GM12878 (cell line): Measurements from ENCODE around the gene HMGN3. TPM values are rescaled to one million over a fixed set of nuclear protein-coding genes. Genes with fewer than 3 reads are reported as not detected.

Experiments
- BACH1 ChIP-seq: fragments of 450-650 bp; IDR thresholded peaks from 2 replicates; pipeline ENCODE4 v1.6.1; 2017; ENCODE audit warnings: mild to moderate bottlenecking, borderline replicate concordance
- CTCF ChIP-seq, 3 experiments: IDR thresholded peaks in 2 of 3; conservative IDR thresholded peaks in 1 of 3; 2 replicates each; pipeline ENCODE4 v1.5.1; 2011; ENCODE audit warnings: low read depth in 3 of 3, low read length in 3 of 3, mild to moderate bottlenecking in 3 of 3, control low read depth in 2 of 3, moderate library complexity in 2 of 3, inconsistent platforms in 1 of 3, mixed read lengths in 1 of 3; ENCODE audit not compliant: control insufficient read depth in 2 of 3, insufficient read depth in 1 of 3; ENCODE audit errors: extremely low read depth in 1 of 3
- E2F4 ChIP-seq: IDR thresholded peaks from 2 replicates; pipeline ENCODE4 v1.6.1; 2012; ENCODE audit warnings: low read depth, low read length, improper control_type of control experiment
- E4F1 ChIP-seq: fragments of 450-650 bp; IDR thresholded peaks from 2 replicates; pipeline ENCODE4 v1.6.1; 2018; ENCODE audit warnings: borderline replicate concordance, mild to moderate bottlenecking; ENCODE audit not compliant: partially characterized antibody
- EED ChIP-seq: sonication (generic); IDR thresholded peaks from 2 replicates; pipeline ENCODE4 v1.6.1; 2016; ENCODE audit warnings: antibody characterized with exemption, low read depth
- FOXK2 ChIP-seq: fragments of 450-650 bp; IDR thresholded peaks from 2 replicates; pipeline ENCODE4 v1.6.1; 2017; ENCODE audit warnings: mild to moderate bottlenecking, moderate library complexity
- JUNB ChIP-seq: IDR thresholded peaks from 2 replicates; pipeline ENCODE4 v1.6.1; 2016; ENCODE audit warnings: antibody characterized with exemption, mild to moderate bottlenecking
- MLLT1 ChIP-seq: fragments of 450-650 bp; IDR thresholded peaks from 2 replicates; pipeline ENCODE4 v1.6.1; 2016; ENCODE audit warnings: mild to moderate bottlenecking
- NFXL1 ChIP-seq: fragments of 450-650 bp; IDR thresholded peaks from 2 replicates; pipeline ENCODE4 v1.6.1; 2017; ENCODE audit warnings: antibody characterized with exemption, mild to moderate bottlenecking, borderline replicate concordance
- PAX8 ChIP-seq: fragments of 450-650 bp; IDR thresholded peaks from 2 replicates; pipeline ENCODE4 v1.6.1; 2017; ENCODE audit warnings: mild to moderate bottlenecking, moderate library complexity
- REST ChIP-seq: IDR thresholded peaks from 2 replicates; pipeline ENCODE4 v1.6.1; 2012; ENCODE audit warnings: mild to moderate bottlenecking, low read depth, low read length
- SMARCA5 ChIP-seq: fragments of 450-650 bp; IDR thresholded peaks from 2 replicates; pipeline ENCODE4 v1.6.1; 2017; ENCODE audit warnings: mild to moderate bottlenecking
- TARDBP ChIP-seq: IDR thresholded peaks from 2 replicates; pipeline ENCODE4 v1.6.1; 2016; ENCODE audit warnings: borderline replicate concordance
- TCF3 ChIP-seq: IDR thresholded peaks from 2 replicates; pipeline ENCODE4 v1.6.1; 2012; ENCODE audit warnings: low read depth, mild to moderate bottlenecking, low read length, borderline replicate concordance; ENCODE audit not compliant: insufficient read depth
- ZBTB40 ChIP-seq: fragments of 450-650 bp; IDR thresholded peaks from 2 replicates; pipeline ENCODE4 v1.6.1; 2016; ENCODE audit warnings: mild to moderate bottlenecking, moderate library complexity, borderline replicate concordance
- ZNF274 ChIP-seq: IDR thresholded peaks from one replicate; pipeline ENCODE4 v1.8.0; 2011; ENCODE audit not compliant: insufficient read length, insufficient read depth
- polyA plus RNA-seq, 11 experiments: library from polyadenylated mRNA; depleted of rRNA in 4 of 11; unstranded in 6 of 11; stranded (reverse) in 5 of 11; fragments of >200 nt; fragmentation: Nextera tagmentation in 4 of 11; fragmentation: Illumina TruSeq in 1 of 11; extraction: Ambion mirVana in 4 of 11; extraction: Trizol in 1 of 11; gene quantifications; 1 replicate in 1 of 11; 2 replicates in 10 of 11; pipeline versions ENCODE4 v1.2.1 to v1.2.3, GENCODE V29; 2011 to 2016; ENCODE audit warnings: inconsistent platforms in 2 of 11, missing spikeins in 2 of 11, low read depth in 1 of 11
- total RNA-seq, 4 experiments: library from RNA; depleted of rRNA in 3 of 4; stranded (reverse); fragments of >200 nt in 3 of 4; fragmentation: Illumina TruSeq in 1 of 4; extraction: Trizol in 1 of 4; gene quantifications; 2 replicates each; pipeline versions ENCODE4 v1.2.1 to v1.2.3, GENCODE V29; 2013 to 2021

The HMGN3 gene
- total and polyA plus RNA-seq, 10 of the 15 experiments (the other 5 are each of a cell fraction or from before 2014, with no cell fraction given), result 115 to 496 (median 262) TPM

GRCh38 chr6:79250107-79250514, 15.6 kb upstream of the HMGN3 start (continued):
- no peak for TF ChIP-seq E4F1
- no peak for TF ChIP-seq PAX8
- TF ChIP-seq CTCF (IDR thresholded peaks at IDR 0.05 in 2 of 3, conservative IDR thresholded peaks at IDR 0.05 in 1 of 3; ENCODE audit: control insufficient read depth in 2 of 3, extremely low read depth in 1 of 3, insufficient read depth in 1 of 3, low read depth in 3 of 3, low read length in 3 of 3), result peak; percentile 32 to 50 (median 49); a peak in 4 of 6 replicates
- TF ChIP-seq JUNB, result peak; percentile 54
- no peak for TF ChIP-seq BACH1
- no peak for TF ChIP-seq MLLT1
- no peak for TF ChIP-seq TARDBP
- no peak for TF ChIP-seq EED
- no peak for TF ChIP-seq ZNF274
- no peak for TF ChIP-seq TCF3
- no peak for TF ChIP-seq FOXK2
- no peak for TF ChIP-seq E2F4
- TF ChIP-seq NFXL1, result no peak
- TF ChIP-seq SMARCA5, result no peak
- no peak for TF ChIP-seq REST
- TF ChIP-seq ZBTB40, result no peak
